GM18867 (cell line): ENCODE data around the gene GP1BB.

Source experiments
- ATAC-seq: cut with Tn5 transposase; IDR thresholded peaks from one replicate; pipeline ENCODE4 v1.9.1; 2021; ENCODE audit warnings: mild to moderate bottlenecking, moderate library complexity; ENCODE audit not compliant: unreplicated experiment

The GP1BB gene

GRCh38 chr22:19739911-19740449, 16.6 kb downstream of the GP1BB start:
- ATAC-seq = no peak

DNA sequence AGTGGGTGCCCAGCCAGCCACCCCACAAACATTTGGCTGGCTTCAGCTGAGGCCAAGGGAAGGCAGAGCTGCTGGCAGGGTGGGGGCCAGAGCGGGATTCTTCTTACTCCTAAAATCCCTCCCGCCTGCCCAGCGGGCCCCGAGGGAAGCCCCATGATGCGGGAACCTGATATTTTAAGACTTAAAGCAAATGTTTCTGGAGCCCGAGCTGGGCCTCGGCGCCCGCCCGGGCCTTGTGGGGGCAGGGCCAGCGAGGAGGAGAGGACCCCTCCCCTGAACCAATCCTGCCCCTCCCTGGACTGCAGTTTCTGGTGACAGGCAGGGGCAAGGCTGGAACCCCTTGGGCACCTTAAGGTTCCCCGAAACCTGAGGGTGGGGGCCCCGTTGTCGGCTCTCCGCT, 17.2 kb downstream of the GP1BB start:
- no peak for ATAC-seq

DNA sequence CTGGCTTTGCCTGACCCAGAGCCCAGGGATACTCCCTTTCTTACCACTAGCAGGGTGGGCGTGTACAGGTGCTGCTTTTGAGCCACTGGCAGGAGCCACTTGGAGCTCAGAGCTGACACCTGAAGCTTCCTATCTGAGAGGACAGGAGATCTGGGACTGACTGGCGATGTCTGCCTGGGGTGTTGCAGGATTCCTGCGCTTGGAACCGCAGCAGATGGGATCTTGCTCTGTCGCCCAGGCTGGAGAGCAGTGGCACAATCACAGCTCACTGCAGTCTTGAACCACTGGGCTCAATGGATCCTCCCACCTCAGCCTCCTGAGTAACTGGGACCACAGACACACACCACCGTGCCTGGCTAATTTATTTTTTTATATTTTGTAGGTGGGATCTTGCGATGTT, 17.7 kb downstream of the GP1BB start:
- ATAC-seq = no peak

GRCh38 chr22:19742160-19743066, 19.1 kb downstream of the GP1BB start:
- ATAC-seq = no peak

GRCh38 chr22:19743081-19743480, 19.7 kb downstream of the GP1BB start:
- ATAC-seq = no peak

- no peak for ATAC-seq
Measured at GRCh38 chr22:19743651-19744050, 20.3 kb downstream of the GP1BB start.

- no peak for ATAC-seq
Measured at GRCh38 chr22:19744350-19745006, 21.1 kb downstream of the GP1BB start.

GRCh38 chr22:19745155-19746101, 22.1 kb downstream of the GP1BB start:
- ATAC-seq = no peak

DNA sequence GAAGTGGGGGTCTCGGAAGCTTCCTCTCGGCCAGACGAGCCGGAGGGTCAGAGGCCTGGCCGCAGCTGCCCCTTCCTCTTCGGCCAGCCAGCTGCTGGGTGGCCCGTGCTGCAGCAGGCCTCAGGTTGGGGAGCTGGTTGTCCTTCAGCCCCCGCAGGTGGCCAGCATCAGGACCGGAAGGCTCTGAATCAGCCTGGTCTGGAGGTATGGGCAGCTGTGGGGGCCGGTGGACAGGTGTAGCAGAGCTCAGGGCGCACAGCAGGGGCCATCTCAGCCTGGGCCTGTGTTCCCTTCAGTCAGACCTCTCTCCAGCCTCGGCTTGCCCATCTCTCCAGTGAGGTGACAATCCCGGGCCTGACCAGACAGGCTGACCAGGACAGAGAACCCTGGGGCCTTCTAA, 23.4 kb downstream of the GP1BB start:
- no peak for ATAC-seq

DNA sequence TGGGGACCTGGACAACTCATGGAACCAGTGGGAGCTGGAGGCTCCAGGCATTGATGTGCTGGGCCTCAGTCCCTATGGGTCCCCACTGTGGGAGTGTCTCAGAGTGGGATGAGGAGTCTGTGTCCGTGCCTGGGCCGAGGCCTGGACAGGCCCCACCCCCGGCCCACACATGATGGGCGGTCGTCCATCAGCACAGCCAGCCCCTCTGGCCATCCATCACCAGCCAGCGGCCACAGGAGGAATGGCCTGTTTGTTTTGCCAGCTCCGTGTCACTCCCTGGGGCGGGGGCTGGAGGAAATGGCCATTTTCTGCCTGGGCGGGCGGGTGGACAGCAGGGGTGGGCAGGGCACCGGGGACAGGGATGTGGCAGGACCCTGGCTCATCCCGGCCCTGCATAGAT, 24.2 kb downstream of the GP1BB start:
- no peak for ATAC-seq

- ATAC-seq = no peak
Measured at GRCh38 chr22:19748139-19748538, 24.8 kb downstream of the GP1BB start.

DNA sequence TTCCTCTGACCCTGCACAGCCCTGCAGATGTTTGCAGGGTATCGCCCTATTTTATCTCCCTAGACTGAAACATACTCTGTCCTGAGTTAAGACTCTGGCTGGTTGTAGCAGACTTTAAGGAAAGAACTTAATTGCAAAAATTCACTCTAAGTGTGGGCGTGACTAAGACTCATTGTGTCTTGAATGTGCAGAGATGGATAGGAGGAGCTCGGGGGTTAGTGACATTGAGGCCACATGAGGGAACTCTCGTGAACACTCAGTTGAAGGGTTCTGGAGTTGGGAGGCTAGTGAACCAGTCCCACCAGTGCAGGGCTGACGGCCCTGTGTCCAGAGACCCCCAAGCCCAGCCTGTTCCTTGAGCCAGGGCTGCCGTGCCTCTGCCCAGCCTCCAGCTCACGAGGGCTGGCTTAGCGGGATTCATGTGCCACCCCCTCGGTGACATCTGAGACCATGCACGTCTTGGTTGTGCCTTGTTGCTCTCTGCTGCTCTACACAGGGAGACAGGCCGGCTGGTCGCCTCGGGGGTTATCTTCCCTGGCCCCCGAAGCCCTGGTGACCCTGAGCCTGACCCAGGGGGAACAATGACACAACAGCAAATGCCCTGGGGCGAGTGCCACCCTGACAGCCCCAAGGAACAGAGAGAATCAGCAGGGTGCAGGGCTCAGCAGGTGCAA, 25.8 kb downstream of the GP1BB start:
- ATAC-seq = no peak

DNA sequence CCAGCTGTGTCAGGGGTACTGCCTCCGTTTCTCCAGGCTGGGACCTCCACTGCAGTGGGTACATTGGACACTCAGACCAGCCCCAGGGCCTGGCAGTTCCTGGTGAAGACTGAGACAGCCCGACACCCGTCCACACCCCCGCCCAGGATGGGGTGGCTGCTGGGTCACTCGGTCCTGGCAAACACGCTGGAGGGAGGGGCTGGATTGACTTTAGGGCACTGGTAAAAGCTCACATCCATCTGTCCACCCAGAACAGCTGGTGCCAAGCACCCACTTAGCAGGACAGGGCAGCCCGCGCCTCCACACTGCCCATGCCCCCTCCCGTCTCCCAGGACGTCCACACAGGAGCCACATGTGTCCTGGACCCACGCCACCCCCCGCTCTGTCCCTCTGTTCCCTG, 26.5 kb downstream of the GP1BB start:
- ATAC-seq = no peak

DNA sequence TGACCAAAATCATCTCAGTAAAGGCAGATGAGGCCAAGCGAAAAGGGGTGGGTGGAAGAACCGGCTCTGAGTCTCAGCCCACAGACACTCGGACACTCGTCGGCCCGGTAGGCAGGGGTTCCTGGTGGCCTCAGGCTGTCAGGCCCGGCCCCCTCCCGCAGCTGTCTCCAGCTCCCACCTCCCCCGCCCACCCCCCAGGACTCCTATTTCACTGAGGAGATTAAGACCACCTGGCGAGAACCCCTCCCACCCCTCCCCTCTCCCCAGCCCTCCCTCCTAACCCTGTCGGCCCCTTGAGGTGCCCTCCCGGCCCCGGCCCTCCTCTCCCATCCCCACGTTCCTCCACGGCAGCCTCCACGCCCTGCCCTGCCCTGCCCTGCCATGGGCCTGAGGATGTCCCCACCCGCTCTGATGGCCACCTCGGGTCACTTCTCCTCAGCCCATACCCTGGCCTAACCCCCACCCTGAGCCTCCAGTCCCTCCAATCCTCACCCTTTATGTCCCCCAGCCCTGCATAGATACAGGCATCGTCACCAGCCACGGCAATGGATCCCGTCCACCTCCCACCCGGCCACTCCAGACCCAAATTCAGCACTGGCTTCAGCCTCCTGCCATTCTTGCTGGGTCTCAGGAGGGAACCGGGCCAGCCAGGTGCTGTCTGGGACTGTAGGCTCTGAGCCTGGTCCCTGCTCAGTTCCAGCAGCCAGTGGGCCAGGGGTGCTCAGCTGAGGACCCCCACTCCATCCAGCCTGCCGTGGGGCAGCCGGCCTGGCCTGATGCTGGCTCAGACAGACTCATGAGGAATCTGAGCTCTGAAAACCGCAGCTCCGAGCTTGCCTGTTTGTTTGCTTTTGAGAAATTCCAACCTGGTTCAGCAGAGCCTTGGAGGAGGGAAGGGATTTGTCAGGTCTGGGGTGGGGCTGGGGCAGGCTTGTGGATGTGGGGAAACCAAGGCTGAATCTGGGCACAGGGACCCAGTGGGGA, 27.5 kb downstream of the GP1BB start:
- ATAC-seq = no peak

GRCh38 chr22:19751497-19752245, 28.3 kb downstream of the GP1BB start:
- ATAC-seq = no peak

DNA sequence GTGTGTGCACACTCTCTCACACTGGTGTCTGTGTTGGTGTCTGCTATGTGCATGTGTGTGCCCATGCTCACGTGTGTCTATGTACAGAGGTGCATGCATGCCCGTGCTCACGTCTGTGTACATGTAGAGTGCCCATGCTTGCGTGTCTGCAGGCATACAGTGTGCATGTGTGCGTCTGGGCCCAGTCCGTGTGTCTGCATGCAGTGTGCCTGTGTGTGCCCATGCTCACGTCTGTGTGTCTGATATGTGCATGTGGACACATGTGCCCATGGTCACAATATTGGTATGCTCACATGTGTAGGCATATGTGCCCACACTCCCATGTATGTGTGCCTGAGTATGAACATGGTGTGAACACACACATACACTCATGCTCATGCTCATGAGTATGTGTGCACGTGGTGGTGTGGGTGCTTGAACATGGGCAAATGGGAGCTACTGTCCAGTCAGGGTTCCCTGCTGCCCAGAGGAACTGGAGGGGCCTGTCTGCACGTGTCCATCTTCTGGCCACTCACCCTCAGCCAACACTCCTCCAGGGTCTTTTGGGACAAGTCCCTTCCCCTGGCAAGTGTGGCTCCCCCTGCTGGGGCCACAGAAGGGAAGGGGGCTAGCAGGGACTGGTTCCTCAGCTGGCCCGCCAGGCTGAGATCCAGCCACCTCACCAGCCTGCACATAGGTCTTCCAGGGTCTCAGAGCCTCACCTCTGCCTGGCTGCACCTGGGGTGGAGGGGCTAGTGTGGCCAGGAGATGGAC, 29.9 kb downstream of the GP1BB start:
- no peak for ATAC-seq

- ATAC-seq = no peak
Measured at GRCh38 chr22:19753996-19754700, 30.8 kb downstream of the GP1BB start.
